Stimulated activated CD8-positive, alpha-beta memory T cell treated with anti-CD3 and anti-CD28 coated beads, Interleukin-7, amount 100 ng/mL, for 48 hours (primary cell): ENCODE results near the gene PGAP1.
A peak's percentile ranks its signal among the peaks of the same experiment; 100 is the strongest.
"Not testable (repeated sequence)": the region's sequence is repeated elsewhere in the genome, so short reads cannot be mapped to it uniquely, and the experiment has no call there.

Experiments
- DNase-seq, 2 donors: peaks; one replicate each; pipeline ENCODE4 v3.0.0-alpha.2; 2020; ENCODE audit warnings: low read depth in 1 of 2; ENCODE audit errors: extremely low read depth in 1 of 2

PGAP1 gene

DNA sequence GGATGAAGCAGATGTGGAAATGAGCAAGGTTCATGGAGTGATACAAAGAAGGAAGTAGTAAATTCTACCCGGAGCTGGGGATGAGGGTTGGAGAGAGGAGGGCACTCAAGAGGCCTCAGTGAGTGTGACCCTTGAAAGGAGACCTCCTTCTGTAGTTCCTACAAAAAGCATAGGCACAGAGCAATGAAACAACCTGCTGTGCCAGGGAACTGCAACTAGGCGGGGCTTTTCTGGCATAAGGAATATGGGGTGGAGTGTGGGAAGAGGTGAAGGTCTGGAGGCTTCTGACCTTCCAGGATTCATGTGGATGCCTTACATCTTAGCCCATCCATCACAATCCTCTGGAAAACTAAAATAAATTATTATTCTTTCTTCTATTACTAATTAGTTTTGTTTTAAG, 25.5 kb upstream of the PGAP1 start:
- no peak for DNase-seq

DNA sequence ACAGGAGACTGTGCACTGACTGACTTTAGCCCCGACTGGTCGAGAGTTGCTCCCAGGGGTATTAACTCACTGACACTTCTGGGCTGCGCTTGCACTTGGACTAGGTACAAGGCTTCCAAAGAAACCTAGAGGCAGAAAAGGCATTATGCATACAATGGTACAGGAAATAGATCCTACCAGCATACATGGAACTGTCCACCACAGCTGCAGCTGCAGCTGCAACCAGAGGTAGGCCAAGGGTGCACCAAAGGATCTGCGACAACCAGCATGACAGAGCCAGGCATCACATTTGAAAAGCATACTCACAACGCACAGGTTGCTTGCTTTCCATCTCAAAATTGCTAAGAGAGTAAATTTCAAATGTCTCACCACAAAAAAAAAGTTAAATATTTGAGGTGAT, 22.6 kb upstream of the PGAP1 start:
- DNase-seq = no peak

DNA sequence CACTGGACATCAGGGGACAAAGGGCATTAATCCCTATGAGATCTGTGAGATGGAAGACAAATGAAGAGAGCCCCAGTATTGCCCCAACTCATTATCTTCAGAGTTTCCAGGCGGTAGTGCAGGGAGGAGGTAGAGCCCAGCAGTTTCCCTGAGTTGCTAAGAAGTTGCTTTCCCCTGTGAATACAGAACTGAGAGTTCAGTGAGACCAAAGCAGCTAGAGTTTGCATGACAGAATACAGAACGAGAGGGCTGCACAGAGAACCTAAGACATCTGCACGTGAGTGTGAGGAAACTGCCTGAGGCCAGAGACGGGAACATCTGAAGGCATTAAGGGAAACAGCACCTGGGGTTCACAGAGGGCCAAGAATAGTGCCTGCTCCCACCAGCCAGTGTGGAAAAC, 18.1 kb upstream of the PGAP1 start:
- DNase-seq = no peak

DNA sequence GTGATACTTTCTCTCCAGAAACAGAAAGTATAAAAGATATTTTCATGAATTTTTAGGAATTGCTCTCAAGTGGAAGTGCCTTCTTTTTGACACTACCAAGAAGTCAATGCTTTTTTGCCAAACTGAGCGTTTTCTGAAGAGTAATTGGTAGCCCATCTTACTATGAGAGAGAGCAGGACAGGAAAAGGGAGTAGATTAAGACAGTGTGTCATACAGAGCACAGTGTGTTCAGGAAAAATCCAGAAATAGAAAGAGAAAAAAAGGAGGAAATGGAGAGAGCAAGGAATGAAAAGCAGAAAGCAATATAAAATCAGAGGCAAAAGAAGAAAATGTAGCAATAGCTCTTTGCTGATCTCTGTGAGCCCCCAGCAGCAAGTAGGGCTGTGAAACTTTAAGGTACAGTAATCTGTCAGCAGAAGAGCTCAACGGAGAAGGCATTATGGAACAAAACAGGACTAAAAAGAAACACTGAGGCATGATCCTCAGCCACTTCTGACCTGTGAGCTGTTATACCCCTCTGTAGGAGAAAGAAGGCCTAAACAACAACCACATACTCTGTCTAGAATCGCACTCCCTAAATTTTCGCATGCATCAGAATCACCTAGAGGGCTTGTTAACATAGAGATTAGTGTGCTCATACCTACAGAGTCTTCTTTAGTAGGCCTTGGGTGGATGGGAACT, 15.0 kb upstream of the PGAP1 start:
- no peak for DNase-seq

DNA sequence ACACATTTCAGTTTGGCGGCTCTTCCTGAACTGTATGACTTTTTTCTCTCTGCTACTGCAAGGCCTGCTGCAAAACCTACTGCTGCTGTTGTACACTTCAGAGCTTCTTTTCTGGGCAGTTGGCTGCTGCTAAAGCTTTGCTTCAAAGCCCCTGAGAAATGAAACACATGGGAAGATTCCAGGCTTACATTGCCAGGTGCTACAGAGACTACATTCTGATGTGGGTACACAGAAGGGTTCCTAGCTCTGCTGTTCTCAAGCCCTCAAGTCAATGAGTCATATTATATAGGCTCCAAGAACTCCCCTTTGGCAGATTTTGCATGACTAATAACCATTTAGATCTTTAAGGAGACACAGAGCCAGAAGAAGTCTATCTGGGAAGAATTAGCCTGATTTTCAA, 12.9 kb upstream of the PGAP1 start:
- DNase-seq = no peak

DNA sequence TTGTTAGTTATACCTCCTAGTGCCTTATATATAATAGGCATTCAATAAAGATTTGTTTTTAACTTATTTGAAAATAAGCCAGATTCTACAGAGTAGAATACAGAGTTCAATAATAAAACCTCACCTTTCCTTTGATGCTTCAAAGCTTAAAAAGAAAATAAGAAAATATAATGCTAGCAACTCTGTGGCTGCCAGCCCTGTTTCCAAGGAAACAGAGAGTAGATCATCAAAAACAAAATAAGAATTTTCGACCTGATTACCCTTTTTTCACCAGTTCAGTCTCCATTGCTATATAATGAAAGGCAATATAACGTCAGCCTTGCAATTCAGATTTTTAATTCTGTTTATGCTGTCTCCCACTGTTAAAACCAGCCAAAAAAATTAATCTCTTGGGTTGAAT, 8.9 kb upstream of the PGAP1 start:
- no peak for DNase-seq

DNA sequence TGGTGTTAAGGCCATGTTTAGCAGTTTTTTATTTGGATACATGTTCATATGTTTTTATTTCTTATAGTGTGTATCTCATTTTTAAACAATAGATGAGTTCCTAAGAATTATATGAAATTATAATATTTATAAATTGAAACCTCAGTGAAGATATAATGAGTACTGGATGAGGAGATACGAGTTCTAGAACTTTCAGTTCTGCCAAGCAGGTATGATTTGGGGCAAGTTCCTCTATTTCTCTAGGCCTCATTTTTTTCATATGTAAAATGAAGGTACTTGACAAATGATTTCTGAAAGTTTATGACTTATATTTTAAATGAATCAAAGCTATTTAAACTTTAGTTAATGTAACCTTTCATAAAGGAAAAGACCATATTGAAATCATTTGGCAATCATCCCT, 8.2 kb upstream of the PGAP1 start:
- DNase-seq = no peak

DNA sequence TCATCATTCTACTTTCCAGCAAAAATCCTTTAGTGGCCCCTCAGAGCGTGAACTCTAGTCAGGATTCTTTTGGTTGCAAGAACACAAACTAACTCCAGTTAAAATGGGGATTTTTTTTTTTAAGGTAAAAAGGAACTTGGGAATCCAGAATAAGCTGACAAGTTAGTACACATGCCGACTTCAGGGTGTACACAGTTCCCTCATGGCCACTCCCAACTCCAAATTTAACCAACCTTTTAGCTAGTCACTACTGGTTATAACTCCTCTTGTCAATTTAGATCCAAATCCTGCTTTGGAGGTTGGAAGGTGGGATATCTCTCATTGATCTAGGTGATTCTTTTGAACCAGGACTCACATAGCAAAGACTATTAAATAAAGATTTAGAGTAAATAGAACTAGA, 5.0 kb upstream of the PGAP1 start:
- DNase-seq = no peak

DNA sequence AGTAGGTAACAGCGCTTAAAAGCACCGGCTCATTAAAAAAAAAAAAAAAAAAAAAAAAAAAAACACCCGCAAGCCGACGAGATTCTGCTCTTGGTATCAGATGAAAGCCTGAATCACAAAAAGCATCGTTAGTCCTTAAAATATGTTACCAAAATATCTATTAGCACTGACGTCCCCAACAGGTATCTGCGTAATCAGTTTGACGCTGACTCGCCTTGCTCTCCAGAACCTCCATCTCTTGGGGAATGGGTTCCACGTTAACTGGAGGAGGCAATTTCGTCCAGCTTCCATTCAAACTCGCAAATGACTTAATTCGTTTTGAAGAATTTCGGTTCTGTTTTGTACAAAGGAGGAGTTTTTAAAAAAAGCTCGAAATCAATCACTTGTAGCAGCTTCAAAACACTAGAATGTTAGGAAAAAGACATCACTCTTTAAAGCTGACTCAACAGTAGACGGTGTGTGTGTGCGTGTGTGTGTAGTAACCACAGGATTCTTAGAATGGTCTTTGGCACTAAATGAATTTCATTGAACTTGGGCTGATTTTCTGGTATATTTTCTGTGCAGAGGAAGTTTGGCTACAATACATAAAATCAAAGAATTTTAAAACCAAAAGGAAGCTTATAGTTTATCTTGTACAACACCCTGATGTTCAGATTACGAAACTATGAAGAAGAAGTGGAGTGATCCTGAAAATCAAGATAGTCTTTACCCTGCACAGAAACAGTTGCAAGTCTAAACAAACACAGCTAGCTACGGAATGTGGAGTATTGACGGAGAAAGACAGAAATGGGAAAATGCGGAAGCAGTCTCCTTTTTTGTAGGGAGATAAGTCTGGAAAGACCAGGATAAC, 1.1 kb upstream of the PGAP1 start:
- peak; percentile 7 to 32 for DNase-seq

DNA sequence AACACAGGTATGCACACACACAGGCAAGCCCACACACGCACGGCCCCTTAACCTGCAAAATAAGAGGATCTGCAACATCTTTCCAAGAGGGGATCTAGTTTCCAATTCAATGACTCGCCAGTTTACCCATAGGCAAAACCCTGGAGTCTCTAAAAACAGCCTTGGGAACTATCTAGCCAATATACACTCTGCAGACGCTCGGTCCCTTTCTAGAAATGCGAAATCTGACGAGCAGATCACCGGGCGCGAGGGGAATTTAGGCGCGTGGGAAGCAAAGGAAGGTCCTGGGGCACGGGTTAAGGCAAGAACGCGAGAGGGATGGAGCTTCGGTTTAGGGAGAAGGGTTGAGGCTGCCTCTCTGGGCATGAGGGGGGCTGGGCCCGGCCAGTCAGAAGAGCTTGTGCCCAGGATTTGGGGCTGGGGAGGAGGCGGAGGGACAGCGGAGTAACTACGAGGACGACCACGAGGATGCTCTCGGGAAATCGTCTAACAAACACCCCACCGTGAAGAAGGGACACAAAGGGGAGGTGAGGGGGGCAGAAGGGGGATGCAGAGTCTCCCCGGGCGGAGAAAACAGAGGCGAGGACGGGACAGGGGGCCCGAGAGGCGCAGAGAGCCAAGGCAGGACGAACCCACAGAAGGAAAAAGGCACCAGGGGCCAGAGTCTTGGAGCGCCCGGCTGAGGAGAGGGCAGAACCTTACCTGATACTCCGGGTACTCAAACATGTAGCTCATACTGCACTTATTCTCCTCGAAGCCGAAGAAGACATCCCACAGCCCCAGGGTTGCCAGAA, 542 bp downstream of the PGAP1 start:
- DNase-seq = no peak

DNA sequence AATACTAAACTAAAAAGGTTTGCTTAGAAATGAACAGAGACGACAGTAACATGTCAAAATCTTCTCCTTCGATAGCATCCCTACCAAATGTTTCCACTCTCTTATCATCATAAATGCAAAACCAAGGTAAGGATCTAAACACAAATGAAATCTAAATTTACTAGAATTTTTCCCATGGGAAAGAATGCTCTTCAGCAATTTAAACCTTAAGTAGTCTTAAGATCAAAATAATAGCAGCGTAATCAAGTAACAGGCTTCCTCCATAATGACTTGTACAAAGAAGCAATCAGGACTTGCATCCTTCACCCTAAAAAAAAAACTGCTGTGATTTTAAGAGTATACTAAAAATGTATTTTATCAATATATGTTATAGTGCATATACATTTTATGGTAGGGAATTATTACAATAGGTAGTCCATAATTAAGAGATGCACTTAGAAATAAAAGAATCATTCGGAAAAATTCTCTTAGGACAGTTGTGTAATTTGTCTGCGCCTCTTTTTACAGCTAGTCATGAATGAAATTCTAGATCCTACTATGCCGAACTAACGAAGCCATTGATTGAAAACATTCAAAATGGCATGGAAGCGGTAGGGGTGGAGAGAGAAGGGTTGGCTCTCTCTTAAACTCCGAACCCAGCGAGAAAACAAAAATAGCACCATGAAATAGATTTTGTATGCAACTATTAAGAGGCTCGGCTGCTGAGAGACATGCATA, 1.3 kb downstream of the PGAP1 start:
- DNase-seq = no peak

DNA sequence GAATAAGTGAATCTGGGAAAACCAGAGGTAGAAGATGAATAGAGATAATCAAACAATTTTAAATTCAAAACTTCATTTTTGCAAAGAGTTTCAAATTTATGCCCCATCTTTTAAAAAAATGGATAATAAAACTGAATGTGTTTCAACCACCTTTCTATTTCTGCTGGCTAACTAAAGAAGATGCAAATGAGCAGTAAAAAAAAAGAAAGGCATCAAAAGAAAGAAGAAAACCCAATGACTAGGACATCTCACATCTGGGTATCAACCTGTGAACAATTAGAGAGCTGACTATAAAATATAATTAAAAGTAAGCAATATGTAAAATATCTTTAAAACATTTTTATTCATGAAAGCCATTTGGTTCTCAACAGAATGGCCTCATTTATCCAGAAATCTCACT, 2.5 kb downstream of the PGAP1 start:
- no peak for DNase-seq

DNA sequence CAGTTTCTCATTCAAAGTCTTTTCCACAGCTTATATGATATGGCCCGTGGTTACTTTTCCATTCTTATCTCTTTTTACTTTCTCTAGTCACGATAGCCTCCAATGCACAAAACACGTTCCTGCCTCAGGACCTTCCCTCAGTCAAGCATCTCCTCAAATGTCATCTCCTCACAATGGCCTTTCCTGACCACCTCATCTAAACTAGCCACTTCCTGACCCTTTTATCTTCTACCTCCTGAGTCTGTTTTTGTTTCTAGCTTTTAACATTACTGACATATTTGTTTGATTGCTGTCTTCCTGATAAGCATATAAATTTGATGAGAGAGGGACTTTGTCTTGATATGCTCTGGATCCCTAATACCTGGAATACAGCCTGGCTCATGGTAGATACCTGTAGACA, 7.6 kb downstream of the PGAP1 start:
- no peak for DNase-seq

DNA sequence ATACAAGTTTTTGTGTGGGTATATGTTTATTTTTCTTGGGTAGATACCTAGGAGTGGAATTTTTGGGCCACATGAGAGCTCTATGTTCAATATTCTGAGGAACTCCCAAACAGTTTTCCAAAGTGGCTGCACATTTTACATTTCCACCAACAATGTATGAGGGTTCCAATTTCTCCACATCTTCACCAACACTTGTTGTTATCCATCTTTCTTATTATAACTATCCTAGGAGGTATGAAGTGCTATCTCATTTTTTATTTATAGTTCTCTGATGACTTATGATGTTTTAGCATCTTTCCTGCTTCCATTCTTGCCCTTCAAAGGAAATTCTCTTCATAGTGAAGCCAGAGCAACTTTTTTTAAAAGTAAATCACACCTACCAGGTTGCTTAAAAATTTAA, 8.7 kb downstream of the PGAP1 start:
- DNase-seq = no peak

DNA sequence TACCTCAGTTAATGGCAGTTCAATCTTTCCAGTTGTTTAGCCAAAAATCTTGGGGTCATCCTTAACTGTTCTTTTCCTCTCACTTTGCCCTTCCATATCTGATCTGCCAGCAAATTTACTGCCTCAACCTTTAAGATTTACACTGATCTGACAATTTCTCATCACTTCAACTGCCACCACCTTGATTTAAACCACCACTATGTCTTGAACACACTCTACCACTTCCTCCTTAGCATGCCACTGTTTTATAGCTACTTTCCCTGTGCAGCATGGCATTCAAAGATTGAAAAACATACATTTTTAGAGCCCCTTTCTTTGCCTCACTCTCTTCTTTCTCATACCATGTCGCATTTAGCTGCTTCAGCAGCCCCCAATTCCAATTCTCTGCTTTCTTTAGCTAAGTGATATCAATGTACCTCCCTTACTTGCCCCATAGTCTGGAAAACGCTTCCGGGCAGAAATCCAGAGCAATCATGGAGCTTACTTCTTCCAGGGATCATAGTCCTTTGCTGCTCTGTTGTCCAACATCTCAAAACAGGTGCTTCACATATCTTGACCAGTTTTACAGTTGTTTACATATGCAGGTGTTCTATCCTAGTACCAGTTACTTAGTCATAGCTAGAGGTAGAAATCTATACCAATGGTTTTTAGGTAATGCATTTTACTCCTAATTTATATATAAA, 10.9 kb downstream of the PGAP1 start:
- no peak for DNase-seq

DNA sequence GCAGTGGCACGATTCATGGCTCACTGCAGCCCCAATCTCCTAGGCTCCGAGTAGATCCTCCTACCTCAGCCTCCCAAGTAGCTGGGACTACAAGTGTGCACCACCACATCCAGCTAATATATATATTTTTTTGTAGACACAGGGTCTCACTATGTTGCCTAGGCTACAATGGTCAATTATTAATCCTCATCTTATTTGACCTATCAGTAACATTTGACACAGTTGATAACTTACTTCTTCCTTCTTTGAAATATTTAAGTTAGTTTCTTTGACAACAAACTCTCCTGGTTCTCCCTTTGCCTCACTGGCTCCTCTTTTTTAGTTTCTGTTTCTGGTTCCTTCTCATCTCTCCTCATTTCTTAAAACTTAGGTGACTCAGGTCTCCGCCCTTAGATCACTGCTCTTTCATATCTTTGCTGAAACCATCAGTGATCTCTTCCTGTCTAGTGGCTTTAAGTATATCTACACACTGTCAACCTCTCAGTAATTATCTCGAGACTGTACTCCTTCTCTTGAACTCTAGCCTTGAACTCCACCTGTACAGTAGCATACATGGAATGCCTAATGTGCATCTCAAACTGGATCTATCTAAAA, 11.5 kb downstream of the PGAP1 start:
- no peak for DNase-seq

DNA sequence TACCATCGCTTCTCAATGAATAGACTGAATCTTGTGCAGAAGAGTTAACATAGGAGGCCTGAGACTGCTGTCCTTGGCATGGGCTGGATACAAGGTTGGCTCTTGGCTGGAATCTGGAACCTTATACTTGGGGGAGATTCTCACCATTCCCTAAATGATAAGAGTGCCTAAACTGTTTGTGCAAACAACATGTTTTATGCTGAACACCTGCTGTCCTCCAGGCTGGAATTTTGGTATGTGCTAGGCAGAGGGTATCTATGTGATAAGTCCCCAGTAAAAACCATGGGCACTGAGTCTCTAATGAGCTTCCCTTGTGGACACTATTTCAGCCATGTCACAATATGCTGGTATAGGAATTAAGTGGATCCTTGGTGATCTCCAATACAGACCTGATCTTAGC, 12.8 kb downstream of the PGAP1 start:
- no peak for DNase-seq

DNA sequence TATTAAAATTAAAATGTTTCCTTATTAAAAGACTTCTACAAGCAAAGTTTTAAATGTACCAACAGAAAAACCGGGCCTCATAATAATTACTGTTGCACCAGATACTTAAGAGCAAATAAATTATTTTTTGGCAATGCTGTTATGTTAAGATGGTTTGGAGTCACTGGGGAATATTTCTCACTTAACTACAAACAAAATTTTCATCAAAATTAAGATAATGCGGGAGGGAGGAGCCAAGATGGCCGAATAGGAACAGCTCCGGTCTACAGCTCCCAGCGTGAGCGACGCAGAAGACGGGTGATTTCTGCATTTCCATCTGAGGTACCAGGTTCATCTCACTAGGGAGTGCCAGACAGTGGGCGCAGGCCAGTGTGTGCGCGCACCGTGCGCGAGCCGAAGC, 21.1 kb downstream of the PGAP1 start:
- not testable (repeated sequence) for DNase-seq

DNA sequence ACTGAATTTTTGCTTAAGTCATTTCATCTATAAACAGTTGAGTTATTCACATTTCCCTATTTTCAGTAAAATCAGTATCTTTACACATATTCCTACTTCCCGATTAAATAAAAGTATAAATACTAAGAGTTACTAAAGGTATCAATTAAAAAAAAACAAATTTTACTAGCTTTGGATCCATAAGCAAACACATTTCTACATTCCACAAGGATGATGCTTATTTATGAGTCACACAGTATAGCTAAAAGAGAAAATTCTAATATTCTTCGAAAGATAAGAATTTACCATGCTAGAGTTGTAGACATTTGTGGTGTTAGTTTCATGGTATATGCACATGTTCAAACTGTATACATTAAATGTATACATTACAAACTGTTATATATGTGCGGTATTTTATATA, 23.7 kb downstream of the PGAP1 start:
- DNase-seq = no peak

DNA sequence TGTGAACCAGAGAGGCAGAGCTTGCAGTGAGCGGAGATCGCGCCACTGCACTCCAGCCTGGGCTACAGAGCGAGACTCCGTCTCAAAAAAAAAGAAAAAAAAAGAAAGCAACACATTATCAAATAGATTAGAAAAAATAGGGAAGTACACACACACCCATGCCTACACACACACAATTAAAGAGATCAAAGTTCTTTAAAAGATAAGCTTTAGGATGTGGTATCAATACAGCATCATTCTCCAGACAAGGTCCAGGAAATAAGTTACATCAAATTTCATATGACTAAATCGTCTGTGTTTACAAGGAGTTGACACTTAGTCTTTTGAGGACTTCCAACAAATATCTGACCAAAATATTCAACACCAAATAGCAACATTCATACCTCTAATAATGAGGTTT, 25.7 kb downstream of the PGAP1 start:
- no peak for DNase-seq
